ENCODE measurements around the gene ENTPD1. TPM values are rescaled to one million over a fixed set of nuclear protein-coding genes. Genes with fewer than 3 reads are reported as not detected.

ENTPD1 gene
- total and polyA plus RNA-seq, 12 donors, result 4.5 to 35.2 (median 18.3) TPM

- no peaks in the 10 kb centered on the region for H3K4me1 ChIP-seq (replicated peaks in 1 of 2)
- intact Hi-C loops (cut with DNase I), result no loop called here
- no peaks in the 10 kb centered on the region for H3K36me3 ChIP-seq (replicated peaks in 1 of 2)
- DNase-seq, result no peak
- no peak overlapping the region for H3K27ac ChIP-seq
- H3K9me3 ChIP-seq (replicated peaks in 1 of 3), result no peaks in the 10 kb centered on the region
- H3K4me3 ChIP-seq, result no peak overlapping the region
- no peaks in the 10 kb centered on the region for H3K27me3 ChIP-seq
- TF ChIP-seq POLR2A (IDR thresholded peaks at IDR 0.05), result no peak
- no peak for TF ChIP-seq CTCF (IDR thresholded peaks at IDR 0.05)
Measured at GRCh38 chr10:95830044-95830443, 74.1 kb downstream of the ENTPD1 start.

GRCh38 chr10:95831076-95831475 lies 75.1 kb downstream of the ENTPD1 start:
- intact Hi-C loops (cut with DNase I), result no loop called here
- Histone ChIP-seq H3K27me3 (no peaks in the 10 kb centered on the region), H3K4me1 (replicated peaks in 1 of 2) (no peaks in the 10 kb centered on the region), H3K36me3 (replicated peaks in 1 of 2) (no peaks in the 10 kb centered on the region), H3K27ac (no peak overlapping the region), H3K4me3 (no peak overlapping the region), H3K9me3 (replicated peaks in 1 of 3) (no peaks in the 10 kb centered on the region)
- 82 to 97% (median 92%) methylated on average over 3 of the region's 3 CpGs for WGBS, 4 donors
- DNase-seq, result no peak
- TF ChIP-seq CTCF (IDR thresholded peaks at IDR 0.05) (no peak), POLR2A (IDR thresholded peaks at IDR 0.05) (no peak)

- Histone ChIP-seq H3K27ac (no peak overlapping the region), H3K4me3 (no peak overlapping the region)
- DNase-seq, result no peak
Measured at GRCh38 chr10:95831515-95831914, 75.6 kb downstream of the ENTPD1 start.

GRCh38 chr10:95832216-95833041 lies 76.5 kb downstream of the ENTPD1 start:
- TF ChIP-seq POLR2A (IDR thresholded peaks at IDR 0.05) (no peak), CTCF (IDR thresholded peaks at IDR 0.05) (no peak)
- Histone ChIP-seq H3K27ac (no peak overlapping the region), H3K27me3 (no peaks in the 10 kb centered on the region), H3K4me1 (replicated peaks in 1 of 2) (no peaks in the 10 kb centered on the region), H3K4me3 (no peak overlapping the region), H3K9me3 (replicated peaks in 1 of 3) (no peaks in the 10 kb centered on the region), H3K36me3 (replicated peaks in 1 of 2) (no peaks in the 10 kb centered on the region)
- no peak for DNase-seq
- intact Hi-C loops (cut with DNase I), result no loop called here
- 79 to 91% (median 81%) methylated on average over 6 of the region's 6 CpGs for WGBS, 4 donors

More at GRCh38 chr10:95831515-95831914, 75.6 kb downstream of the ENTPD1 start:
- H3K9me3 ChIP-seq (replicated peaks in 1 of 3), result no peaks in the 10 kb centered on the region
- H3K4me1 ChIP-seq (replicated peaks in 1 of 2), result no peaks in the 10 kb centered on the region
- TF ChIP-seq POLR2A (IDR thresholded peaks at IDR 0.05) (no peak), CTCF (IDR thresholded peaks at IDR 0.05) (no peak)
- intact Hi-C loops (cut with DNase I), result no loop called here
- no peaks in the 10 kb centered on the region for H3K36me3 ChIP-seq (replicated peaks in 1 of 2)
- no peaks in the 10 kb centered on the region for H3K27me3 ChIP-seq

Measured in adrenal gland (tissue), 12 donors.